Neural progenitor cell (in vitro differentiated cells): ENCODE measurements around the gene WNK1.

ENCODE experiments used
- CTCF ChIP-seq: fragments of 200-600 bp; sonication (generic); IDR thresholded peaks from 2 replicates; pipeline ENCODE4 v1.5.1; 2017; ENCODE audit warnings: antibody characterized with exemption, mild to moderate bottlenecking
- EZH2 ChIP-seq: fragments of 200-600 bp; sonication (generic); IDR thresholded peaks from 2 replicates; pipeline ENCODE4 v1.6.1; 2017; ENCODE audit warnings: antibody characterized with exemption, mild to moderate bottlenecking, moderate library complexity

GRCh38 chr12:754851-755562, 2.6 kb downstream of the WNK1 start:
- TF ChIP-seq CTCF (peak; percentile 55), EZH2 (no peak)
